HFFc6 (cell line): Measurements from ENCODE around the gene SPATA16. TPM values are rescaled to one million over a fixed set of nuclear protein-coding genes. Genes with fewer than 3 reads are reported as not detected.

Source experiments
- DNase-seq: peaks from one replicate; pipeline ENCODE4 v3.0.0-alpha.2; 2018
- H3K27ac Mint-ChIP-seq: 2 replicates; pipeline ENCODE4 v1.8.0; 2020; ENCODE audit warnings: mild to moderate bottlenecking, mixed read lengths
- H3K27me3 Mint-ChIP-seq: 2 replicates; pipeline ENCODE4 v1.8.0; 2021; ENCODE audit warnings: mild to moderate bottlenecking, moderate library complexity, mixed read lengths; ENCODE audit not compliant: insufficient read depth
- H3K36me3 Mint-ChIP-seq: 2 replicates; pipeline ENCODE4 v1.8.0; 2021; ENCODE audit warnings: low read depth, mixed read lengths
- H3K4me1 Mint-ChIP-seq: 2 replicates; pipeline ENCODE4 v1.8.0; 2020; ENCODE audit warnings: low read depth, mixed read lengths
- H3K4me3 Mint-ChIP-seq: 2 replicates; pipeline ENCODE4 v1.8.0; 2020; ENCODE audit warnings: mild to moderate bottlenecking, moderate library complexity, mixed read lengths
- H3K9me3 Mint-ChIP-seq: 2 replicates; pipeline ENCODE4 v1.8.0; 2020; ENCODE audit warnings: mild to moderate bottlenecking, mixed read lengths
- CTCF ChIP-seq: fragments of 200-600 bp; sonication (generic); IDR thresholded peaks from 2 replicates; pipeline ENCODE4 v1.5.0; 2021; ENCODE audit warnings: antibody characterized with exemption, mild to moderate bottlenecking
- total RNA-seq, 6 experiments: library from RNA; stranded (reverse); fragmentation: NEBNext Ultra II Directional; extraction: Animal tissue kit (Norgen Biotek cat#: 25700); gene quantifications; 2 replicates in 1 of 6; 3 replicates in 5 of 6; pipeline ENCODE4 v1.2.3, GENCODE V29; 2021

Gene SPATA16
- total RNA-seq, 6 experiments from 2014 or later: not detected

GRCh38 chr3:172855037-172855436, 286.0 kb downstream of the SPATA16 start:
- no peak overlapping the region for H3K4me3 Mint-ChIP-seq
- TF ChIP-seq CTCF: no peak
- H3K27ac Mint-ChIP-seq: no peak overlapping the region
- DNase-seq: no peak
- no peaks in the 10 kb centered on the region for H3K4me1 Mint-ChIP-seq
- H3K36me3 Mint-ChIP-seq: no peaks in the 10 kb centered on the region
- H3K27me3 Mint-ChIP-seq: peaks cover 5% of the 10 kb centered on the region; the same call in 1 of the 2 replicates
- no peaks in the 10 kb centered on the region for H3K9me3 Mint-ChIP-seq

- Mint-ChIP-seq H3K27me3 (peaks cover 5% of the 10 kb centered on the region; the same call in 1 of the 2 replicates), H3K4me3 (no peak overlapping the region), H3K27ac (no peak overlapping the region), H3K36me3 (no peaks in the 10 kb centered on the region), H3K4me1 (peaks cover 1% of the 10 kb centered on the region; the same call in 1 of the 2 replicates), H3K9me3 (no peaks in the 10 kb centered on the region)
- no peak for DNase-seq
- no peak for TF ChIP-seq CTCF
These were observed 286.9 kb downstream of the SPATA16 start for GRCh38 chr3:172853921-172854666.

DNA sequence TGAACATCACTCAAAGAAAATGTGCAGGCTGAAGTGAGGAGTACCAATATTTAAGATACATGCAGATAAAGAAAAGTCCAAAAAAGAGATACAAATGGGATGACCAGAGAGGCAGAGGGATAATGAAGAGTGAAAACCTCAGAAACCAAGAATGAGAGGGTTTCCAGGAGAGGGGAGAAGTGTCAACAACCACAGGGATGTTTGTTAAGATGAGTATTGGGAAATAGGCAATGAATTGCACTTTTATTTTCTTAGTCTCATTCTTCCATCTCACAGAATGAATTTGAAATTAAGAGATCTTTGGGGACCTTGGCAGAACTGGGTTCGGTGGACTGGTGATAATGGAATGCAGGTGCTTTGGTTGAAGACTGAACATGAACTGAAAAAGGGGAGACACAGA, 288.0 kb downstream of the SPATA16 start:
- no peak overlapping the region for H3K4me3 Mint-ChIP-seq
- no peak for TF ChIP-seq CTCF
- H3K36me3 Mint-ChIP-seq: no peaks in the 10 kb centered on the region
- H3K4me1 Mint-ChIP-seq: peaks cover 7% of the 10 kb centered on the region
- no peaks in the 10 kb centered on the region for H3K9me3 Mint-ChIP-seq
- DNase-seq: no peak
- H3K27ac Mint-ChIP-seq: no peak overlapping the region
- H3K27me3 Mint-ChIP-seq: peaks cover 5% of the 10 kb centered on the region; the same call in 1 of the 2 replicates

GRCh38 chr3:172848910-172849309, 292.1 kb downstream of the SPATA16 start:
- Mint-ChIP-seq H3K36me3 (no peaks in the 10 kb centered on the region), H3K4me1 (peaks cover 16% of the 10 kb centered on the region), H3K27me3 (no peaks in the 10 kb centered on the region), H3K9me3 (no peaks in the 10 kb centered on the region), H3K4me3 (no peak overlapping the region), H3K27ac (no peak overlapping the region)
- no peak for TF ChIP-seq CTCF
- DNase-seq: peak; percentile 23

GRCh38 chr3:172847292-172847691, 293.7 kb downstream of the SPATA16 start:
- Mint-ChIP-seq H3K36me3 (no peaks in the 10 kb centered on the region), H3K4me3 (no peak overlapping the region), H3K27me3 (peaks cover 3% of the 10 kb centered on the region; the same call in 1 of the 2 replicates), H3K9me3 (no peaks in the 10 kb centered on the region), H3K4me1 (peaks cover 16% of the 10 kb centered on the region), H3K27ac (no peak overlapping the region)
- no peak for DNase-seq
- no peak for TF ChIP-seq CTCF
